ENCODE results near the gene ETS1.

The ETS1 gene

GRCh38 chr11:128586689-128587088 is 669 bp downstream of the ETS1 start:
- TF ChIP-seq EP300 (IDR thresholded peaks at IDR 0.05; ENCODE audit: borderline replicate concordance) (no peak), RAD21 (IDR thresholded peaks at IDR 0.05; ENCODE audit: low read depth) (no peak), TEAD4 (IDR thresholded peaks at IDR 0.05) (no peak)

- TF ChIP-seq TCF12 (IDR thresholded peaks at IDR 0.05; ENCODE audit: low read depth) (no peak), FOXM1 (IDR thresholded peaks at IDR 0.05; ENCODE audit: borderline replicate concordance, low read depth) (no peak), CREB1 (IDR thresholded peaks at IDR 0.05; ENCODE audit: low read depth) (no peak), TEAD4 (IDR thresholded peaks at IDR 0.05) (no peak), YY1 (IDR thresholded peaks at IDR 0.05; ENCODE audit: low read depth) (no peak), RAD21 (IDR thresholded peaks at IDR 0.05; ENCODE audit: low read depth) (no peak), CEBPB (IDR thresholded peaks at IDR 0.05) (no peak), TAF1 (IDR thresholded peaks at IDR 0.05; ENCODE audit: low read depth) (no peak; the same call in 1 of the 2 replicates), EGR1 (IDR thresholded peaks at IDR 0.05) (no peak), NFIC (IDR thresholded peaks at IDR 0.05) (no peak), ZBTB7A (IDR thresholded peaks at IDR 0.05; ENCODE audit: low read depth) (no peak), EP300 (IDR thresholded peaks at IDR 0.05; ENCODE audit: borderline replicate concordance) (no peak)
- TF ChIP-seq, protein P1, sequence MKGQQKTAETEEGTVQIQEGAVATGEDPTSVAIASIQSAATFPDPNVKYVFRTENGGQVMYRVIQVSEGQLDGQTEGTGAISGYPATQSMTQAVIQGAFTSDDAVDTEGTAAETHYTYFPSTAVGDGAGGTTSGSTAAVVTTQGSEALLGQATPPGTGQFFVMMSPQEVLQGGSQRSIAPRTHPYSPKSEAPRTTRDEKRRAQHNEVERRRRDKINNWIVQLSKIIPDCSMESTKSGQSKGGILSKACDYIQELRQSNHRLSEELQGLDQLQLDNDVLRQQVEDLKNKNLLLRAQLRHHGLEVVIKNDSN (IDR thresholded peaks at IDR 0.05), result no peak
- TF ChIP-seq, protein P2, sequence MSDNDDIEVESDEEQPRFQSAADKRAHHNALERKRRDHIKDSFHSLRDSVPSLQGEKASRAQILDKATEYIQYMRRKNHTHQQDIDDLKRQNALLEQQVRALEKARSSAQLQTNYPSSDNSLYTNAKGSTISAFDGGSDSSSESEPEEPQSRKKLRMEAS (IDR thresholded peaks at IDR 0.05), result no peak
- TF ChIP-seq, protein P3, sequence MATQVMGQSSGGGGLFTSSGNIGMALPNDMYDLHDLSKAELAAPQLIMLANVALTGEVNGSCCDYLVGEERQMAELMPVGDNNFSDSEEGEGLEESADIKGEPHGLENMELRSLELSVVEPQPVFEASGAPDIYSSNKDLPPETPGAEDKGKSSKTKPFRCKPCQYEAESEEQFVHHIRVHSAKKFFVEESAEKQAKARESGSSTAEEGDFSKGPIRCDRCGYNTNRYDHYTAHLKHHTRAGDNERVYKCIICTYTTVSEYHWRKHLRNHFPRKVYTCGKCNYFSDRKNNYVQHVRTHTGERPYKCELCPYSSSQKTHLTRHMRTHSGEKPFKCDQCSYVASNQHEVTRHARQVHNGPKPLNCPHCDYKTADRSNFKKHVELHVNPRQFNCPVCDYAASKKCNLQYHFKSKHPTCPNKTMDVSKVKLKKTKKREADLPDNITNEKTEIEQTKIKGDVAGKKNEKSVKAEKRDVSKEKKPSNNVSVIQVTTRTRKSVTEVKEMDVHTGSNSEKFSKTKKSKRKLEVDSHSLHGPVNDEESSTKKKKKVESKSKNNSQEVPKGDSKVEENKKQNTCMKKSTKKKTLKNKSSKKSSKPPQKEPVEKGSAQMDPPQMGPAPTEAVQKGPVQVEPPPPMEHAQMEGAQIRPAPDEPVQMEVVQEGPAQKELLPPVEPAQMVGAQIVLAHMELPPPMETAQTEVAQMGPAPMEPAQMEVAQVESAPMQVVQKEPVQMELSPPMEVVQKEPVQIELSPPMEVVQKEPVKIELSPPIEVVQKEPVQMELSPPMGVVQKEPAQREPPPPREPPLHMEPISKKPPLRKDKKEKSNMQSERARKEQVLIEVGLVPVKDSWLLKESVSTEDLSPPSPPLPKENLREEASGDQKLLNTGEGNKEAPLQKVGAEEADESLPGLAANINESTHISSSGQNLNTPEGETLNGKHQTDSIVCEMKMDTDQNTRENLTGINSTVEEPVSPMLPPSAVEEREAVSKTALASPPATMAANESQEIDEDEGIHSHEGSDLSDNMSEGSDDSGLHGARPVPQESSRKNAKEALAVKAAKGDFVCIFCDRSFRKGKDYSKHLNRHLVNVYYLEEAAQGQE (IDR thresholded peaks at IDR 0.05; ENCODE audit: low read depth), result no peak
Measured at GRCh38 chr11:128585498-128586238, 1.7 kb downstream of the ETS1 start.

DNA sequence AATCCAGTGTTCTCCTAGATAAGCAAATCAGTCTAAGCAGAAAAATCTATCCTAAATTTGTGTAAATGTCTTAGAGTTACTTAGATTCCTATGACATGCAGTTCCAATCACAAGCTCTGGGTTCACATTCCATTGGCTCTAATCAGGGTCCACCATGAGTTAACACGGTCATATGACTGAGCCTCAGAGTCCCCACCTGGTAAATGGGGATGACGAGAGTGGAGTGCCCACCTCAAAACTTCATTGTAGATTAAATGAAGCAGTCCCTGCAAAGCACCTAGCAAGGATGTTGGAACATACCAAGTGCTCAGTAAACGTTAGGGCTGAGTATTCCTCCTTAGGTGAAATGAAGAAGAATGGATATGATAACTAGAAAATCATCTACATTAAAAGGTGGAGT is 3.1 kb downstream of the ETS1 start:
- TF ChIP-seq EP300 (IDR thresholded peaks at IDR 0.05; ENCODE audit: borderline replicate concordance) (no peak), RAD21 (IDR thresholded peaks at IDR 0.05; ENCODE audit: low read depth) (no peak), TAF1 (IDR thresholded peaks at IDR 0.05; ENCODE audit: low read depth) (no peak), CREB1 (IDR thresholded peaks at IDR 0.05; ENCODE audit: low read depth) (no peak), NFIC (IDR thresholded peaks at IDR 0.05) (no peak), TEAD4 (IDR thresholded peaks at IDR 0.05) (no peak), EGR1 (IDR thresholded peaks at IDR 0.05) (no peak), ZBTB7A (IDR thresholded peaks at IDR 0.05; ENCODE audit: low read depth) (no peak), FOXM1 (IDR thresholded peaks at IDR 0.05; ENCODE audit: borderline replicate concordance, low read depth) (no peak), TCF12 (IDR thresholded peaks at IDR 0.05; ENCODE audit: low read depth) (no peak), CEBPB (IDR thresholded peaks at IDR 0.05) (no peak), YY1 (IDR thresholded peaks at IDR 0.05; ENCODE audit: low read depth) (no peak)
- TF ChIP-seq, protein P3 (IDR thresholded peaks at IDR 0.05; ENCODE audit: low read depth), result no peak
- TF ChIP-seq, protein P1 (IDR thresholded peaks at IDR 0.05), result no peak

DNA sequence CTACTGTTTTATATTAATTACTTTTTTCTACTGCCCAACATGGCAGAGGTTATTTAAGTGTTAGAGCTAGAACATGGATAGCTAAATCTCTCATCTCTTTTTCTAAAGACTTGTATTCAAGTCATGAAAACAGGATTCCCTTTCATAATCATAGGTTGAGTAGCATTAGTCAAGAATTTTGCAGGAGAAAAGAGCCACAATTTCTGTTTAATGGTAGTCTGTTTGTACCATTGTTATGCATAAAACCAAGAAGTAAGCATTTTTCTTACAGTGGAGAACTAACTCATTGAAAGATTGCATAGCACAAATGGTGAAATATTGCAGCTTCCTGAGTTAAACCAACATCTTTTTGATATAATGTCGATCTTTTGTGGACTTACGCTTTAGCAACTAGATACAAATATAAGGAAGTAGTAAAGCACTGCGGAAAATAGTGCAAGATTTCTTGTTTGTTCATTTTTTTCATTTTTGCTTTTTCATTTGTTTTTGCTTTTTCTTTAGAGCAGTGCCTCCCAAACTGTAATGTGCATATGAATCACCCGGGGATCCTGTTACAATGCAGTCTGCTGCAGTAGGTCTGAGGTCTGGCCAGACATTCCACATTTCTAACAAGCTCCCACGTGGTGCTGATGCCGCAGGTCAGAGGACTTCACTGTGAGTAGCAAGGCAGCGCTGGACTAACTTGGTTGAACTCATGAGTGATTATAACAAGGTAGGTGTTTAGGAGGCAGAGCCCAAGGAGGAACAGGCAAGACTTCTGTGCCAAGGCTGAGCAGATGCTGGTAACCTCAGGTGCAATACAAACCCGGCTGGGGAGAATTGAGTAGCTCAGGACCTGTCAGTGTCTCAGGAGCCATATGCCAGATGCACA is 4.6 kb downstream of the ETS1 start:
- TF ChIP-seq, protein P2 (IDR thresholded peaks at IDR 0.05), result peak; percentile 93
- no peak for TF ChIP-seq YY1 (IDR thresholded peaks at IDR 0.05; ENCODE audit: low read depth)
- no peak for TF ChIP-seq CREB1 (IDR thresholded peaks at IDR 0.05; ENCODE audit: low read depth)
- peak; percentile 40; the same call in 1 of the 2 replicates for TF ChIP-seq EP300 (IDR thresholded peaks at IDR 0.05; ENCODE audit: borderline replicate concordance)
- peak; percentile 33; the same call in 1 of the 2 replicates for TF ChIP-seq TCF12 (IDR thresholded peaks at IDR 0.05; ENCODE audit: low read depth)
- TF ChIP-seq, protein P1 (IDR thresholded peaks at IDR 0.05), result peak; percentile 89
- no peak for TF ChIP-seq EGR1 (IDR thresholded peaks at IDR 0.05)
- peak; percentile 11; the same call in 1 of the 2 replicates for TF ChIP-seq RAD21 (IDR thresholded peaks at IDR 0.05; ENCODE audit: low read depth)
- TF ChIP-seq TEAD4 (IDR thresholded peaks at IDR 0.05), result peak; percentile 73
- peak; percentile 16; the same call in 1 of the 2 replicates for TF ChIP-seq NFIC (IDR thresholded peaks at IDR 0.05)

All from Ishikawa (cell line).